HG02642 (cell line): ENCODE data around the gene CA4.

Experiments
- ATAC-seq: cut with Tn5 transposase; IDR thresholded peaks from one replicate; pipeline ENCODE4 v1.9.1; 2021; ENCODE audit warnings: mild to moderate bottlenecking; ENCODE audit not compliant: unreplicated experiment, poor library complexity

CA4 gene

GRCh38 chr17:60153606-60154390 is 4.0 kb downstream of the CA4 start:
- no peak for ATAC-seq

- no peak for ATAC-seq
Observed at GRCh38 chr17:60154616-60155426, 5.0 kb downstream of the CA4 start.

DNA sequence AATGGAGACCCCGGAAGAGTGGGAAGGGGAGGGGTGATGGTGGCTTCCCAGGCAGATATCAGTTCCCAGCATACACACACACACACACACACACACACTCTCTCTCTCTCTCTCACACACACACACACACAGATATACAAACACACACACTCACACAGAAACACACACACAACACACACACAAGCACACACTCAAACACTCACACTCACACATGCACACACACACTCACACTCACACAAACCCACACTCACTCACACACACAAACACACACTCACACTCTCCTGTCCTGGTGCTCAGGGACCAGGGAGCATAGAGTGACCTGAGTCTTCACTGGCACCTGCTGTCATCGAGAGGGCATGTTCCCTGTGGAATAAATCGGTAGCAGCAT is 5.6 kb downstream of the CA4 start:
- no peak for ATAC-seq

DNA sequence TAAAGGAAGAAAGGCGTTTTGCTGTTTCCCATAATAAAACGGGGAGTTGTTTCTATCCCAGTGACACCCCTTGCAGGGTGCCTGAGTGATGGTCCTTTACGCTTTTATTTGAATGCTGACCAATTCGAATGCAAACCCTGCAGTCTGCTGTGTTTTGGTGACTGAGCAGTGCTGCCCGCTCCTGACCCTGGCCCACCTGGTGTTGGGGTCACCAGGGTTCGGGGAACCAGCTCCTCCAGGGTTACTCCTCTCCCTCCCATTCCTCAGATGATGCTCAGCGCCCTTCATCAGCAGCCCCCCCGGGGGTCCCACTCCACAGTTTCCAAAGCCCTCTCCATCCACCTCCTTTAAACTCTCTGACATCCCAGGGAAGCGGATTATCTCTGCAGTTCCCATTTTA is 6.0 kb downstream of the CA4 start:
- ATAC-seq = no peak

- no peak for ATAC-seq
Observed at GRCh38 chr17:60156746-60157145, 7.0 kb downstream of the CA4 start.

GRCh38 chr17:60157487-60158040 is 7.8 kb downstream of the CA4 start:
- no peak for ATAC-seq

DNA sequence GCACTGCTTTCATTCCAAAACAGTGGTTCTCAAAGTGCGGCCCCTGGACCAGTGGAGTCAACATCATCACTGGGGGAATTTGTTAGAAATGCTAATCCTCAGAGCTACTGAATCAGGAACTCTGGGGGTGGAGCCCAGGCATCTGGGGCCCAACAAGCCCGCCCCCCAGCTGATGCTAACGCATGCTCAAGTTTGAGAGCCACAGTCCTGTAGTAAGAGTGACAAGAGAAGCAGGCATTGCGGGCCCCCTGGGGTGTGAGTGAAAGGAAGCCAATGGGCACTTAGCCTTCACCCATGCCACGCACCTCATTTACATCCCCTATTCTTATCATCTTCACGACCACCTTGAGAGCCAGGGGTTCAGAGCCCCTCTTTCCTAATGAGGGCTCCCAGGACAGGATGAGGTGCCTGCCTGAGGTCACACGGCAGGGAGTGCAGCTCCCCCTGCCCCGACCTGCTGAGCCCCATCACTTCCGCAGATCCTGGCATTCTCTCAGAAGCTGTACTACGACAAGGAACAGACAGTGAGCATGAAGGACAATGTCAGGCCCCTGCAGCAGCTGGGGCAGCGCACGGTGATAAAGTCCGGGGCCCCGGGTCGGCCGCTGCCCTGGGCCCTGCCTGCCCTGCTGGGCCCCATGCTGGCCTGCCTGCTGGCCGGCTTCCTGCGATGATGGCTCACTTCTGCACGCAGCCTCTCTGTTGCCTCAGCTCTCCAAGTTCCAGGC is 9.1 kb downstream of the CA4 start:
- ATAC-seq = no peak

DNA sequence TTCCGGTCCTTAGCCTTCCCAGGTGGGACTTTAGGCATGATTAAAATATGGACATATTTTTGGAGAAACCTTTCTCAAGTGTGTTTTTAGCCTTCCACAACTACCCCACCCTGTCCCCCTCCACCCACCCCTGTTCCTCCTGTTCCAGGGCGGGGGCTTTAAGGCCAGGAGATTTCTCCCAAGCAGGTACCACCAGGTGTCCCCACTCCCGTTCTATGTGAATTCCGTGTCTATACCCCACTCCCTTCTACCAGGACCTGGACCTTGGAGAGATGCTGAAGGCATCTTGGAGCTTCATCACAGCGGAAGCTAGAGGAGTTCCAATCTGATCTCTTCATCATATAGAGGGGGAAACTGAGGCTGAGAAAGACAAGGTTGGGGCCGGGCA is 9.7 kb downstream of the CA4 start:
- no peak for ATAC-seq

- no peak for ATAC-seq
Observed at GRCh38 chr17:60160829-60161501, 11.2 kb downstream of the CA4 start.

GRCh38 chr17:60161598-60162330 is 12.0 kb downstream of the CA4 start:
- ATAC-seq = no peak

GRCh38 chr17:60163108-60163784 is 13.5 kb downstream of the CA4 start:
- no peak for ATAC-seq

DNA sequence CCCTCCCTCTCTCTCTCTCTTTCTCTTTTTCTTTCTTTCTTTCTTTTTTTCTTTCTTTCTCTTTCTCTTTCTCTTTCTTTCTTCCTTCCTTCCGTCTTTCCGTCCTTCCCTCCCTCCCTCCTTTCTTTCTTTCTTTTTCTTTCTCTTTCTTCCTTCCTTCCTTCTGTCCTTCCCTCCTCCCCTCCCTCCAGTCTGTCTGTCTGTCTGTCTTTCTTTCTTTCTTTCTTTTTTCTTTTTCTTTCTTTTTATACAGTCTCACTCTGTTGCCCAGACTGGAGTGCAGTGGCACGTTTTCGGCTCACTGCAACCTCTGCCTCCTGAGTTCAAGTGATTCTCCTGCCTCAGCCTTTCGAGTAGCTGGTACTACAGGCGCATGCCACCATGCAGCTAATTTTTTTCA is 14.4 kb downstream of the CA4 start:
- ATAC-seq = no peak

DNA sequence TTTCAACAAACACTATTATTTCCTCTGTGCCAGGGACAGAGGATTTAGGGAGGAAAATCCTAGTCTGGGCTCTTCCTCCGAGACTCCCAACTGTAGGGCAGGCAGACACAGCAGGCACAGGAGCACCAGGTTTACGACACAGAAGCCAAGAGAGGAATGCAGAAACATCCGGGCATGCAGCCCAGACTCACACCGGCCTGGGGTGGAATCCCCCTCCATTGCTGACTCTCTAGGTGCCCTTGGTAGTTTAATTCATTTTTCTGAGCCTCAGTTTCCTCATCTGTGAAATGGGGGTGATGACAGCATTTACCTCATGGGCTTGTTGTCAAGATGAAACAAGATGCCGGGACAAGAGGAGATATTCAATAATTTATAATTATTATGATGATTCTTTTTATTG is 14.9 kb downstream of the CA4 start:
- no peak for ATAC-seq

GRCh38 chr17:60165223-60165622 is 15.4 kb downstream of the CA4 start:
- no peak for ATAC-seq

DNA sequence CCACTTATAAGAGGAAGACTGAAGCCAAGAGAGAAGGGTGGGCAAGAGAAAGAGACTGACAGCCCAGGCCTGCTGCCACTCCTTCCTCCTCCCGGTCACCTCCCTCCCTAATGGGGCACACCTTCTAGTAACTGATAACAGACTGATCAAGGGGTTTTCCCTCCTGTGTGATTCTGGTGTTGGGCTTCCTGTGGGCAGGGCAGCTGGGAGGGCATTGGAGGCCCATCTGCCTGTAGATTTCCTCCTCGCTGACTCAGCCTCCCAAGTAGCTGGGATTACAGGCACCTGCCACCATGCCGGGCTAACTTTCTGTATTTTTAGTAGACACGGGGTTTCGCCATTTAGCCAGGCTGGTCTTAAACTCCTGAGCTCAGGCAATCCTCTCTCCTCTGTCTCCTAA is 16.2 kb downstream of the CA4 start:
- ATAC-seq = no peak

- no peak for ATAC-seq
Observed at GRCh38 chr17:60167065-60167741, 17.4 kb downstream of the CA4 start.

DNA sequence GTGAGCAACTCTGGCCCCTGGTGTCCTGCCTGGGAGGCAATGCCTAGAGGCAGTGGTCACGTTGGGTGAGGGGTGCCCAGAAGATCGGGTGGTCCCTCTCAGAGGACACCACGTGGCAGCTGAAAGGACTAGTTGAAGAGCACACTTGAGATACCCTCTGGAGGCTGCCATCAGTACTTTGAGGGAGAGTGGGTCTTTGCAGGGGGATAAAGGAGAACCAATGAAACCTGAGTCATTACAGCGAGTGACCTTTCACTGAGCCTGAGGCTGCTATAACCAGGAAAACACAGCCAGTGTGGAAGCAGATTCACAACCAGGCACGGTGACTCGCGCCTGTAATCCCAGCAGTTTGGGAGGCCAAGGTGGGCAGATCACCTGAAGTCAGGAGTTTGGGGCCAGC is 18.9 kb downstream of the CA4 start:
- ATAC-seq = no peak
